Body of pancreas (tissue), 4 donors: Measurements from ENCODE around the gene TIAM1. TPM values are rescaled to one million over a fixed set of nuclear protein-coding genes. Genes with fewer than 3 reads are reported as not detected.
A peak's percentile ranks its signal among the peaks of the same experiment; 100 is the strongest.

Source experiments
- ATAC-seq: fragments of 150-250 bp; one replicate; pipeline ENCODE4 v1.9.1; 2016
- DNase-seq, 4 donors: peaks; one replicate each; pipeline ENCODE4 v3.0.0-alpha.2; 2019
- H3K27ac ChIP-seq, 4 donors: fragments of 200-600 bp; sonication (generic); 1 replicate in 3 of 4; 2 replicates in 1 of 4; pipeline versions ENCODE4 v1.5.1 to v1.6.1; 2016 to 2019; ENCODE audit warnings: mild to moderate bottlenecking in 1 of 4, mixed read lengths in 1 of 4, moderate library complexity in 1 of 4
- H3K27me3 ChIP-seq, 2 donors: fragments of 200-600 bp; sonication (generic); one replicate each; pipeline ENCODE4 v1.6.0; 2016; ENCODE audit warnings: mild to moderate bottlenecking in 1 of 2
- H3K36me3 ChIP-seq, 2 donors: fragments of 200-600 bp; sonication (generic); replicated peaks in 1 of 2; 2 replicates each; pipeline ENCODE4 v1.5.1; 2016; ENCODE audit warnings: low read depth in 2 of 2; ENCODE audit not compliant: insufficient read depth in 1 of 2
- H3K4me1 ChIP-seq: fragments of 200-600 bp; sonication (generic); one replicate; pipeline ENCODE4 v1.6.0; 2016
- H3K4me3 ChIP-seq, 2 donors: fragments of 200-600 bp; sonication (generic); 1 replicate in 1 of 2; 2 replicates in 1 of 2; pipeline ENCODE4 v1.5.1; 2016 to 2019
- H3K9me3 ChIP-seq, 3 donors: fragments of 200-600 bp; sonication (generic); 1 replicate in 2 of 3; 2 replicates in 1 of 3; pipeline ENCODE4 v1.5.1; 2016
- CTCF ChIP-seq, 7 experiments: fragments of 450-650 bp in 4 of 7; fragments of 200-600 bp in 3 of 7; sonication (generic) in 3 of 7; IDR thresholded peaks; one replicate each; pipeline ENCODE4 v1.5.1; 2016 to 2019; ENCODE audit warnings: antibody characterized with exemption in 7 of 7
- POLR2A ChIP-seq, 3 donors: fragments of 450-650 bp; IDR thresholded peaks; one replicate each; pipeline ENCODE4 v1.6.1; 2016; ENCODE audit warnings: antibody characterized with exemption in 3 of 3, mild to moderate bottlenecking in 2 of 3
- WGBS, 2 donors: methylation state at CpG; one replicate each; pipeline ENCODE4 v1.1.5; 2017; 5-methylcytosine and 5-hydroxymethylcytosine counted together
- intact Hi-C: fragments of 100-400 bp; cut with DNase I; formaldehyde crosslinking; loops from one replicate; pipeline ENCODE4 v1.15.1; 2023
- total RNA-seq, 2 donors: library from RNA; depleted of rRNA; stranded (reverse); fragments of >200 nt; gene quantifications; one replicate each; pipeline ENCODE4 v1.1.0, GENCODE V29; 2016

Gene TIAM1
- total RNA-seq, 2 donors from 2014 or later: 3.6 to 8.8 TPM

- H3K27me3 ChIP-seq: no peaks in the 10 kb centered on the region
Measured at GRCh38 chr21:31266241-31266640, 77.8 kb downstream of the TIAM1 start.

GRCh38 chr21:31265366-31266013 lies 78.6 kb downstream of the TIAM1 start:
- Histone ChIP-seq H3K4me3 (no peak overlapping the region), H3K36me3 (no peaks in the 10 kb centered on the region), H3K4me1 (peaks cover 5% of the 10 kb centered on the region), H3K9me3 (no peaks in the 10 kb centered on the region), H3K27ac (no peak overlapping the region), H3K27me3 (no peaks in the 10 kb centered on the region)
- peak in 2 of 4 donors; percentile 10 to 23 for DNase-seq
- 33 to 42% methylated on average over 9 to 11 of the region's 11 CpGs for WGBS, 2 donors
- ATAC-seq: no peak
- intact Hi-C loops: no loop called here
- TF ChIP-seq CTCF (IDR thresholded peaks at IDR 0.05) (no peak), POLR2A (IDR thresholded peaks at IDR 0.05) (no peak)

More at GRCh38 chr21:31266241-31266640, 77.8 kb downstream of the TIAM1 start:
- H3K27ac ChIP-seq: no peak overlapping the region
- no peak for TF ChIP-seq CTCF (IDR thresholded peaks at IDR 0.05)
- no peak for TF ChIP-seq POLR2A (IDR thresholded peaks at IDR 0.05)
- intact Hi-C loops: no loop called here
- H3K4me1 ChIP-seq: peaks cover 5% of the 10 kb centered on the region
- DNase-seq: no peak
- no peaks in the 10 kb centered on the region for H3K9me3 ChIP-seq
- H3K4me3 ChIP-seq: no peak overlapping the region
- WGBS, 2 donors: 84 to 90% methylated on average over 15 to 18 of the region's 18 CpGs
- no peaks in the 10 kb centered on the region for H3K36me3 ChIP-seq
- no peak for ATAC-seq

GRCh38 chr21:31264574-31264973 lies 79.5 kb downstream of the TIAM1 start:
- no peaks in the 10 kb centered on the region for H3K27me3 ChIP-seq
- no peaks in the 10 kb centered on the region for H3K9me3 ChIP-seq
- 67% methylated on average over 6 of the region's 6 CpGs for WGBS, 2 donors
- DNase-seq (no peak), ATAC-seq (no peak)
- peaks cover 5% of the 10 kb centered on the region for H3K4me1 ChIP-seq
- no peak for TF ChIP-seq POLR2A (IDR thresholded peaks at IDR 0.05)
- TF ChIP-seq CTCF (IDR thresholded peaks at IDR 0.05): no peak
- no peaks in the 10 kb centered on the region for H3K36me3 ChIP-seq
- no peak overlapping the region for H3K4me3 ChIP-seq
- intact Hi-C loops: no loop called here
- no peak overlapping the region for H3K27ac ChIP-seq

GRCh38 chr21:31262728-31263127 lies 81.3 kb downstream of the TIAM1 start:
- TF ChIP-seq CTCF (IDR thresholded peaks at IDR 0.05) (no peak), POLR2A (IDR thresholded peaks at IDR 0.05) (no peak)
- 69 to 71% methylated on average over 4 of the region's 4 CpGs for WGBS, 2 donors
- Histone ChIP-seq H3K27ac (no peak overlapping the region), H3K9me3 (no peaks in the 10 kb centered on the region), H3K36me3 (no peaks in the 10 kb centered on the region), H3K4me3 (no peak overlapping the region), H3K27me3 (no peaks in the 10 kb centered on the region), H3K4me1 (peaks cover 5% of the 10 kb centered on the region)
- no peak for ATAC-seq
- intact Hi-C loops: no loop called here
- no peak for DNase-seq

- TF ChIP-seq POLR2A (IDR thresholded peaks at IDR 0.05) (no peak), CTCF (IDR thresholded peaks at IDR 0.05) (no peak)
- H3K9me3 ChIP-seq: no peaks in the 10 kb centered on the region
- H3K36me3 ChIP-seq: no peaks in the 10 kb centered on the region
- no peak for DNase-seq
- 72 to 79% methylated on average over 8 of the region's 8 CpGs for WGBS, 2 donors
- ATAC-seq: no peak
- H3K4me1 ChIP-seq: peaks cover 5% of the 10 kb centered on the region
- H3K27ac ChIP-seq: no peak overlapping the region
- H3K27me3 ChIP-seq: no peaks in the 10 kb centered on the region
- no peak overlapping the region for H3K4me3 ChIP-seq
- intact Hi-C loops: no loop called here
Measured at GRCh38 chr21:31261759-31262158, 82.3 kb downstream of the TIAM1 start.
